ENCODE measurements around the gene MRPL58. TPM values are rescaled to one million over a fixed set of nuclear protein-coding genes. Genes with fewer than 3 reads are reported as not detected.

Gene MRPL58
- total and polyA plus RNA-seq, 2 experiments from 2014 or later, result 38.0 to 66.7 TPM

DNA sequence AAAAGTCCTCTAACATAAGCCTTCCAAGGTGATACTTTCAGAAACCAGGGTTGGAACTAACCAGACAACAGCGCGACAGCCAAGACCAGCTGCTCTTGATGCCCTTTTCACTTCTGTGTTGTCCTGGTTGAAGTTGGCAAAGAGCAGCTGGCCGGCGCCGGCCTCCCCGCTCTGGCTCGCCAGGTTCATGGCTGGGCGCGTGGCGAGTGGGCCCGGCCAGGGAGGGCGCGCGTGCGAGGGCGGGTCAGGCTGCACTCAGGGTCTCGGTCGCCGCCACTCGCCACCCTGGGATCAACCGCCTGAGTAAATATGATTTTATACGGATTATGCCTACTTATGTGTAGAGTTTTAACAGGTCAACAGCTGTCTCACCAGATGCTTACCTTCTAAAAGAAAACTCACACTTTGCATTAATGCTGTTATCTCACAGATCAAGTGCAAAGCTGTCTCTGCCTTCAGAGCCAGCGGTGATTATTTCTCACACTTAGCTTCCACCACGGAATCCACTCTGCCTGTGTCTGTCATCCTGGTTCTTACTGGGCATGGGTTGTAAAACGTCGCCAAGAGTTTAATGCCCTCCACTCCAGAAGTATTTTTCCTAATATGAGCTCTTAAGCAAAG lies 48.1 kb downstream of the MRPL58 start (continued):
- TF ChIP-seq, protein P1, sequence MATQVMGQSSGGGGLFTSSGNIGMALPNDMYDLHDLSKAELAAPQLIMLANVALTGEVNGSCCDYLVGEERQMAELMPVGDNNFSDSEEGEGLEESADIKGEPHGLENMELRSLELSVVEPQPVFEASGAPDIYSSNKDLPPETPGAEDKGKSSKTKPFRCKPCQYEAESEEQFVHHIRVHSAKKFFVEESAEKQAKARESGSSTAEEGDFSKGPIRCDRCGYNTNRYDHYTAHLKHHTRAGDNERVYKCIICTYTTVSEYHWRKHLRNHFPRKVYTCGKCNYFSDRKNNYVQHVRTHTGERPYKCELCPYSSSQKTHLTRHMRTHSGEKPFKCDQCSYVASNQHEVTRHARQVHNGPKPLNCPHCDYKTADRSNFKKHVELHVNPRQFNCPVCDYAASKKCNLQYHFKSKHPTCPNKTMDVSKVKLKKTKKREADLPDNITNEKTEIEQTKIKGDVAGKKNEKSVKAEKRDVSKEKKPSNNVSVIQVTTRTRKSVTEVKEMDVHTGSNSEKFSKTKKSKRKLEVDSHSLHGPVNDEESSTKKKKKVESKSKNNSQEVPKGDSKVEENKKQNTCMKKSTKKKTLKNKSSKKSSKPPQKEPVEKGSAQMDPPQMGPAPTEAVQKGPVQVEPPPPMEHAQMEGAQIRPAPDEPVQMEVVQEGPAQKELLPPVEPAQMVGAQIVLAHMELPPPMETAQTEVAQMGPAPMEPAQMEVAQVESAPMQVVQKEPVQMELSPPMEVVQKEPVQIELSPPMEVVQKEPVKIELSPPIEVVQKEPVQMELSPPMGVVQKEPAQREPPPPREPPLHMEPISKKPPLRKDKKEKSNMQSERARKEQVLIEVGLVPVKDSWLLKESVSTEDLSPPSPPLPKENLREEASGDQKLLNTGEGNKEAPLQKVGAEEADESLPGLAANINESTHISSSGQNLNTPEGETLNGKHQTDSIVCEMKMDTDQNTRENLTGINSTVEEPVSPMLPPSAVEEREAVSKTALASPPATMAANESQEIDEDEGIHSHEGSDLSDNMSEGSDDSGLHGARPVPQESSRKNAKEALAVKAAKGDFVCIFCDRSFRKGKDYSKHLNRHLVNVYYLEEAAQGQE (IDR thresholded peaks at IDR 0.05; ENCODE audit: unreplicated experiment), result no peak
- no peak for TF ChIP-seq EZH2phosphoT487 (IDR thresholded peaks at IDR 0.05; ENCODE audit: unreplicated experiment)
- TF ChIP-seq, protein P2, sequence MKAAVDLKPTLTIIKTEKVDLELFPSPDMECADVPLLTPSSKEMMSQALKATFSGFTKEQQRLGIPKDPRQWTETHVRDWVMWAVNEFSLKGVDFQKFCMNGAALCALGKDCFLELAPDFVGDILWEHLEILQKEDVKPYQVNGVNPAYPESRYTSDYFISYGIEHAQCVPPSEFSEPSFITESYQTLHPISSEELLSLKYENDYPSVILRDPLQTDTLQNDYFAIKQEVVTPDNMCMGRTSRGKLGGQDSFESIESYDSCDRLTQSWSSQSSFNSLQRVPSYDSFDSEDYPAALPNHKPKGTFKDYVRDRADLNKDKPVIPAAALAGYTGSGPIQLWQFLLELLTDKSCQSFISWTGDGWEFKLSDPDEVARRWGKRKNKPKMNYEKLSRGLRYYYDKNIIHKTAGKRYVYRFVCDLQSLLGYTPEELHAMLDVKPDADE (IDR thresholded peaks at IDR 0.05), result no peak
- TF ChIP-seq, protein P3, sequence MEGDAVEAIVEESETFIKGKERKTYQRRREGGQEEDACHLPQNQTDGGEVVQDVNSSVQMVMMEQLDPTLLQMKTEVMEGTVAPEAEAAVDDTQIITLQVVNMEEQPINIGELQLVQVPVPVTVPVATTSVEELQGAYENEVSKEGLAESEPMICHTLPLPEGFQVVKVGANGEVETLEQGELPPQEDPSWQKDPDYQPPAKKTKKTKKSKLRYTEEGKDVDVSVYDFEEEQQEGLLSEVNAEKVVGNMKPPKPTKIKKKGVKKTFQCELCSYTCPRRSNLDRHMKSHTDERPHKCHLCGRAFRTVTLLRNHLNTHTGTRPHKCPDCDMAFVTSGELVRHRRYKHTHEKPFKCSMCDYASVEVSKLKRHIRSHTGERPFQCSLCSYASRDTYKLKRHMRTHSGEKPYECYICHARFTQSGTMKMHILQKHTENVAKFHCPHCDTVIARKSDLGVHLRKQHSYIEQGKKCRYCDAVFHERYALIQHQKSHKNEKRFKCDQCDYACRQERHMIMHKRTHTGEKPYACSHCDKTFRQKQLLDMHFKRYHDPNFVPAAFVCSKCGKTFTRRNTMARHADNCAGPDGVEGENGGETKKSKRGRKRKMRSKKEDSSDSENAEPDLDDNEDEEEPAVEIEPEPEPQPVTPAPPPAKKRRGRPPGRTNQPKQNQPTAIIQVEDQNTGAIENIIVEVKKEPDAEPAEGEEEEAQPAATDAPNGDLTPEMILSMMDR (conservative IDR thresholded peaks at IDR 0.05; ENCODE audit: low read depth in 2 of 2), result no peak

DNA sequence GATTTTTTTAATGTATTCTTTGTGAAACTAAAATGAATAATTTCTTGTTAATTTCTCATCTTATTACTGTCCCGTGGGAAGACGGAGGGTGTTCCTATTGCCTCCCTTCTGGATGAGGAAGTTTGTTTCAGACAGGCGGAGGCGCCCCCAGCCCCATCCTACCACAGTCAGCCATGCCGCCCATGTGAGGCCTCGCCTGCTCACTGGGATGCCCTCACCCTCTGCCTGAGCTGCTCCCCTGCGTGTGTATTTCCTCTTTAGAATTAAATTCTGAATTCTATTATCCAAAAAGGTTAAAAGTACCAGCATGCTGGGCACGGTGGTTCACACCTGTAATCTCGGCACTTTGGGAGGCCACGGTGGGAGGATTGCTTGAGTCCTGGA lies 48.6 kb downstream of the MRPL58 start:
- Histone ChIP-seq H3K9me2 (ENCODE audit: insufficient read depth) (no peaks in the 10 kb centered on the region), H4K20me1 (replicated peaks; ENCODE audit: insufficient read depth) (peaks cover 10% of the 10 kb centered on the region; the same call in 1 of the 2 replicates), H3K36me3 (ENCODE audit: insufficient read depth) (peaks cover 40% of the 10 kb centered on the region), H3K27me3 (ENCODE audit: insufficient read depth) (no peaks in the 10 kb centered on the region), H3K4me2 (no peak overlapping the region), H3K4me1 (ENCODE audit: insufficient read depth) (no peaks in the 10 kb centered on the region), H3F3A (replicated peaks; ENCODE audit: low read depth) (0 out of 2 replicates have a peak, but pooled peaks cover 6% of the 10 kb centered on the region), H2AFZ (no peak overlapping the region), H3K79me2 (replicated peaks; ENCODE audit: insufficient read depth) (peaks cover 10% of the 10 kb centered on the region; the same call in 1 of the 2 replicates), H3K27ac (ENCODE audit: low read depth) (no peak overlapping the region), H3K4me3 (no peak overlapping the region)
- Mint-ChIP-seq H3K4me3 (no peak overlapping the region), H3K9me3 (no peaks in the 10 kb centered on the region), H3K27ac (no peak overlapping the region), H3K4me1 (no peaks in the 10 kb centered on the region), H3K36me3 (ENCODE audit: low read depth) (peaks cover 71% of the 10 kb centered on the region), H3K27me3 (ENCODE audit: insufficient read depth, low read depth, poor library complexity) (peaks cover 7% of the 10 kb centered on the region)
- ATAC-seq, result no peak
- DNase-seq (ENCODE audit: low spot score), result no peak
- TF ChIP-seq CREB1 (CRISPR knock-in tag; IDR thresholded peaks at IDR 0.05; ENCODE audit: low read depth) (no peak), ZNF331 (CRISPR knock-in tag; IDR thresholded peaks at IDR 0.05; ENCODE audit: low read depth) (no peak), ZNF114 (CRISPR knock-in tag; IDR thresholded peaks at IDR 0.05) (no peak), NANOG (IDR thresholded peaks at IDR 0.05; ENCODE audit: borderline replicate concordance) (no peak), EZH2phosphoT487 (IDR thresholded peaks at IDR 0.05; ENCODE audit: unreplicated experiment) (no peak), EZH2 (IDR thresholded peaks at IDR 0.05; ENCODE audit: low read depth, unreplicated experiment) (no peak)
- TF ChIP-seq, protein P4, sequence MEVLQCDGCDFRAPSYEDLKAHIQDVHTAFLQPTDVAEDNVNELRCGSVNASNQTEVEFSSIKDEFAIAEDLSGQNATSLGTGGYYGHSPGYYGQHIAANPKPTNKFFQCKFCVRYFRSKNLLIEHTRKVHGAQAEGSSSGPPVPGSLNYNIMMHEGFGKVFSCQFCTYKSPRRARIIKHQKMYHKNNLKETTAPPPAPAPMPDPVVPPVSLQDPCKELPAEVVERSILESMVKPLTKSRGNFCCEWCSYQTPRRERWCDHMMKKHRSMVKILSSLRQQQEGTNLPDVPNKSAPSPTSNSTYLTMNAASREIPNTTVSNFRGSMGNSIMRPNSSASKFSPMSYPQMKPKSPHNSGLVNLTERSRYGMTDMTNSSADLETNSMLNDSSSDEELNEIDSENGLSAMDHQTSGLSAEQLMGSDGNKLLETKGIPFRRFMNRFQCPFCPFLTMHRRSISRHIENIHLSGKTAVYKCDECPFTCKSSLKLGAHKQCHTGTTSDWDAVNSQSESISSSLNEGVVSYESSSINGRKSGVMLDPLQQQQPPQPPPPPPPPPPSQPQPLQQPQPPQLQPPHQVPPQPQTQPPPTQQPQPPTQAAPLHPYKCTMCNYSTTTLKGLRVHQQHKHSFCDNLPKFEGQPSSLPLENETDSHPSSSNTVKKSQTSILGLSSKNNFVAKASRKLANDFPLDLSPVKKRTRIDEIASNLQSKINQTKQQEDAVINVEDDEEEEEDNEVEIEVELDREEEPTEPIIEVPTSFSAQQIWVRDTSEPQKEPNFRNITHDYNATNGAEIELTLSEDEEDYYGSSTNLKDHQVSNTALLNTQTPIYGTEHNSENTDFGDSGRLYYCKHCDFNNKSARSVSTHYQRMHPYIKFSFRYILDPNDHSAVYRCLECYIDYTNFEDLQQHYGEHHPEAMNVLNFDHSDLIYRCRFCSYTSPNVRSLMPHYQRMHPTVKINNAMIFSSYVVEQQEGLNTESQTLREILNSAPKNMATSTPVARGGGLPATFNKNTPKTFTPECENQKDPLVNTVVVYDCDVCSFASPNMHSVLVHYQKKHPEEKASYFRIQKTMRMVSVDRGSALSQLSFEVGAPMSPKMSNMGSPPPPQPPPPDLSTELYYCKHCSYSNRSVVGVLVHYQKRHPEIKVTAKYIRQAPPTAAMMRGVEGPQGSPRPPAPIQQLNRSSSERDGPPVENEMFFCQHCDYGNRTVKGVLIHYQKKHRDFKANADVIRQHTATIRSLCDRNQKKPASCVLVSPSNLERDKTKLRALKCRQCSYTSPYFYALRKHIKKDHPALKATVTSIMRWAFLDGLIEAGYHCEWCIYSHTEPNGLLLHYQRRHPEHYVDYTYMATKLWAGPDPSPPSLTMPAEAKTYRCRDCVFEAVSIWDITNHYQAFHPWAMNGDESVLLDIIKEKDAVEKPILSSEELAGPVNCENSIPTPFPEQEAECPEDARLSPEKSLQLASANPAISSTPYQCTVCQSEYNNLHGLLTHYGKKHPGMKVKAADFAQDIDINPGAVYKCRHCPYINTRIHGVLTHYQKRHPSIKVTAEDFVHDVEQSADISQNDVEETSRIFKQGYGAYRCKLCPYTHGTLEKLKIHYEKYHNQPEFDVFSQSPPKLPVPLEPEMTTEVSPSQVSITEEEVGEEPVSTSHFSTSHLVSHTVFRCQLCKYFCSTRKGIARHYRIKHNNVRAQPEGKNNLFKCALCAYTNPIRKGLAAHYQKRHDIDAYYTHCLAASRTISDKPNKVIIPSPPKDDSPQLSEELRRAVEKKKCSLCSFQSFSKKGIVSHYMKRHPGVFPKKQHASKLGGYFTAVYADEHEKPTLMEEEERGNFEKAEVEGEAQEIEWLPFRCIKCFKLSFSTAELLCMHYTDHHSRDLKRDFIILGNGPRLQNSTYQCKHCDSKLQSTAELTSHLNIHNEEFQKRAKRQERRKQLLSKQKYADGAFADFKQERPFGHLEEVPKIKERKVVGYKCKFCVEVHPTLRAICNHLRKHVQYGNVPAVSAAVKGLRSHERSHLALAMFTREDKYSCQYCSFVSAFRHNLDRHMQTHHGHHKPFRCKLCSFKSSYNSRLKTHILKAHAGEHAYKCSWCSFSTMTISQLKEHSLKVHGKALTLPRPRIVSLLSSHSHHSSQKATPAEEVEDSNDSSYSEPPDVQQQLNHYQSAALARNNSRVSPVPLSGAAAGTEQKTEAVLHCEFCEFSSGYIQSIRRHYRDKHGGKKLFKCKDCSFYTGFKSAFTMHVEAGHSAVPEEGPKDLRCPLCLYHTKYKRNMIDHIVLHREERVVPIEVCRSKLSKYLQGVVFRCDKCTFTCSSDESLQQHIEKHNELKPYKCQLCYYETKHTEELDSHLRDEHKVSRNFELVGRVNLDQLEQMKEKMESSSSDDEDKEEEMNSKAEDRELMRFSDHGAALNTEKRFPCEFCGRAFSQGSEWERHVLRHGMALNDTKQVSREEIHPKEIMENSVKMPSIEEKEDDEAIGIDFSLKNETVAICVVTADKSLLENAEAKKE (CRISPR knock-in tag; IDR thresholded peaks at IDR 0.05), result no peak
- TF ChIP-seq, protein P2 (IDR thresholded peaks at IDR 0.05), result no peak
